Posterior vena cava (tissue), 2 donors: ENCODE results near the gene IFIT3. TPM values are rescaled to one million over a fixed set of nuclear protein-coding genes. Genes with fewer than 3 reads are reported as not detected.
"Not testable (repeated sequence)": the region's sequence is repeated elsewhere in the genome, so short reads cannot be mapped to it uniquely, and the experiment has no call there.

Source experiments
- DNase-seq: peaks from one replicate; pipeline ENCODE4 v3.0.0-alpha.2; 2020; ENCODE audit warnings: low spot score
- intact Hi-C, 2 donors: fragments of 100-400 bp; cut with DNase I; formaldehyde crosslinking; loops; one replicate each; pipeline versions ENCODE4 v1.14.1 to v1.14.2; 2022 to 2023
- total RNA-seq, 2 donors: library from RNA; stranded (reverse); fragmentation: NEBNext Ultra II Directional; extraction: Animal tissue kit (Norgen Biotek cat#: 25700); gene quantifications; one replicate each; pipeline ENCODE4 v1.2.1, GENCODE V29; 2021
- donor health status: DM: yes; HTN: yes; CAD: no.
- donor health status: DM: yes; HTN: yes; CAD: no.

The IFIT3 gene
- total RNA-seq, 2 donors from 2014 or later, result 10.5 to 17.0 TPM

DNA sequence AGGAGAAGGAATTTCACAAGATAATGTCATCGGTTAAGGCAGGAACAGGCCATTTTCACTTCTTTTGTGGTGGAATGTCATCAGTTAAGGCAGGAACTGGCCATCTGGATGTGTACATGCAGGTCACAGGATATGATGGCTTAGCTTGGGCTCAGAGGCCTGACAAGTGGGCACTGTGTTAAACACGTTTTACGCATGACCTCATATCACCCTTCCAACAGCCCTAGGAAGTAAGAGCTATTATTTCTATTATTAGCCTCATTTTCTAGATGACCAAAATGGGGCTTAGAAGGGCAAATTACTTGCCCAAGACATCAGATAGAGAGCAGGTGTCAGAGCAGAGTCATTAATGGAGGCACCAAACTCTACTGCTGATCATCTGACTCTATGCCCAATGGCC lies 2.2 kb downstream of the IFIT3 start:
- intact Hi-C loops, DNase-seq: not testable (repeated sequence)

DNA sequence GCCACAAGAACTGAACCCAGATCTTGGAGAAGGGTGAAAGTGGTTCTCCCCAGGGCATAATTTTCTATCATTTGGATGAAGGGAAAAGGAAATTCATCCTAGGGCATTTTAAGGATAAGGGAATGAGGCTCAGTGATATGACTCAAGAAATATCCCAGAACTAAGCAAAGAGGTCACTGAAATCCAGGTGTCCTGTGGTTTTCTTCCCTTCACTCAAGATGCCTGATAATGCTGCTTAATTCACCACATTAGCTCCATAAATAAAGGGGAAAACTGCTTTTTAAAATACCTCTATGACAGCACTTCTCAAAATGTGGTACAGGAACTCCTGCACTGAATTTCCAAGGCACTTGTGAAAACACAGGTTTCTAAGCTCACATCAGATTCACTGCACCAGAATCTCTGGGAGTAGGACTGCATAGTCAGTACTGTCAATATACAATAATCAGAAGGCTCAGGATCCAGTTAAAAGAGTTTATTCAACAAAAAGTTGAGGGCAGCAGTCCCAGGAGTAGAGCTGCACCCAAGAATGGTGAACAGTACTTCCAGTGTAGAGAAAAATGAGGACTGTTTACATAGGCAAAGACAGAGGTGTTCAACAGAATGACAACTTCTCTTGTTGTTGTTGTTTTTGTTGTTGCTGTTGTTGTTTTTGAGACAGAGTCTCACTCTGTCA lies 2.9 kb downstream of the IFIT3 start:
- intact Hi-C loops, result no loop called here

DNA sequence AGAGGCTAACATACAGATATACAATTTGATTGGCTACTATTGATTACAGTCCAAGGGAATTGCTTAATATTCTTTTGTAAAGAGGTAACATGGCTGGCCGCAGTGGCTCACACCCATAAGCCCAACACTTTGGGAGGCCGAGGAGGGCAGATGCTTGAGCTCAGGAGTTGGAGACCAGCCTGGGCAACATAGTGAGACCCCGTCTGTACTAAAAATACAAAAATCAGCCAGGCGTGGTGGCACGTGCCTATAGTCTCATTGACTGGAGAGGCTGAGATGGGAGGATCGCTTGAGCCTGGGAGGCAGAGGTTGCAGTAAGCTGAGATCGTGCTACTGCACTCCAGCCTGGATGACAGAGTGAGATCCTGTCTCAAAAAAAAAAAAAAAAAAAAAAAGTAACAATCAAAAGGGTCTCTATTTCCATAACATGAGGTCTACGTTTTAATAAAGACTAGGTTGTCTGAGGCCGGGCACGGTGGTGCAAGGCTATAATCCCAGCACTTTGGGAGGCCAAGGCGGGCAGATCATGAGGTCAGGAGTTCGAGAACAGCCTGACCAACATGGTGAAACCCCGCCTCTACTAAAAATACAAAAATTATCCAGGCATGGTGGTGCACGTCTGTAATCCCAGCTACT lies 3.8 kb downstream of the IFIT3 start:
- intact Hi-C loops, DNase-seq: not testable (repeated sequence)

More for the DNA sequence above, 2.9 kb downstream of the IFIT3 start:
- DNase-seq, result no peak

GRCh38 chr10:89332123-89332633 lies 4.4 kb downstream of the IFIT3 start:
- intact Hi-C loops, result no loop called here
- DNase-seq, result no peak

DNA sequence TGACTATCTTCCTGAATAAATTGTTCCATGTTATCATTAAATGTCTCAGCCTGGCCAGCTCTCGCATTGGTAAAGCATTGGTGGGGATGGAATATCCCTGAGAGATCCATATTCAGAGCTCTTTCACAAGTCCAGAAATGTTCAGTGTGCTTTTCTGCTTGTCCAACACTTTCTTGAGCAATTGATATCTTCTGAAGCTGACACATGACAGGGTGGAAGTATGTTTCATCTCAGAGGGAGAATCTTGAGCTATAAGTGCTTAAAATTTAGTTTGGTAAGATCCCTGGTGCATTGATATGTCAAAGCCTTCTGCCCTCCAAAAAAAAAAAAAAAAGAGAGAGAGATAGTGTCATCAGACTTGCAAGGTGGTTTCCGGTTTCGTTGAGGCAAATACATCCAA lies 7.4 kb downstream of the IFIT3 start:
- intact Hi-C loops, result no loop called here
- no peak for DNase-seq

DNA sequence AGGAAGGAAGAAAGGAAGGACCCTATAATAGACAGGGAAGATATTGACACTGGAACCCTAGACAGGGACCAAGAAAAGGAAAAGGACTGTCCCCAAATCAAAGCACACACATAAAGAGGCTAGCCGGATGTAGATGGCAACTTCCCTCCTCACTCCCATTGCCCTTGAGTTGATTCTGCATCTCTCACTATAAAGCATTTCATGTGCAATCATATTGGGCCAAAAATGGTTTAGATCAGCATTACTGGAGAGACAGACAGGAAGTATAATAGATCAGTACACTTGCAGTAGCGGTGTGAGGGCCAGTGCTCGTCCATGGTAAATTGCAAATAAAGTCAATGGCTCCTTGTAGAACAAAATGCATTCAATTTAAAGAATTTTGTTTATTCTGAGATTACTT lies 8.4 kb downstream of the IFIT3 start:
- no peak for DNase-seq
- intact Hi-C loops, result no loop called here

DNA sequence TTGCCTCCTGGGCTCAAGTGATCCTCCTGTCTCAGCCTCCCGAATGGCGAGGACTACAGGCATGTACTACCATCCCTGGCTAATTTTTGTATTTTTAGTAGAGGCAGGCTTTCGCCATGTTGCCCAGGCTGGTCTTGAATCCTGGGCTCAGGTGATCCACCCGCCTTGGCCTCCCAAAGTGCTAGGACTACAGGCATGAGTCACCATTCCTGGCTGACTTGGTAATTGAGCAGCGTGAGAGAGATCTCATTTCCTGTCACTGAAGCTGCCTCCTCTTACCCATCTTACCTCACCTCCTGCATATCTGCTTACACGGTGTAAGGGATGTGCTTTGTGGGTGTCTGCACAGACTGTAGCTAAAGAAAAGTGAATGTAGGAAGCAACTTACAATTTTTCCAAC lies 9.7 kb downstream of the IFIT3 start:
- no peak for DNase-seq
- intact Hi-C loops, result no loop called here

DNA sequence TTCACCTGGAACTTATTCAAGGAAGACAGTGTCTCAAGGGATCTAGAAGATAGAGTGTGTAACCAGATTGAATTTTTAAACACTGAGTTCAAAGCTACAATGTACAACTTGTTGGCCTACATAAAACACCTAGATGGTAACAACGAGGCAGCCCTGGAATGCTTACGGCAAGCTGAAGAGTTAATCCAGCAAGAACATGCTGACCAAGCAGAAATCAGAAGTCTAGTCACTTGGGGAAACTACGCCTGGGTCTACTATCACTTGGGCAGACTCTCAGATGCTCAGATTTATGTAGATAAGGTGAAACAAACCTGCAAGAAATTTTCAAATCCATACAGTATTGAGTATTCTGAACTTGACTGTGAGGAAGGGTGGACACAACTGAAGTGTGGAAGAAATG lies 10.9 kb downstream of the IFIT3 start:
- no peak for DNase-seq
- intact Hi-C loops, result no loop called here

DNA sequence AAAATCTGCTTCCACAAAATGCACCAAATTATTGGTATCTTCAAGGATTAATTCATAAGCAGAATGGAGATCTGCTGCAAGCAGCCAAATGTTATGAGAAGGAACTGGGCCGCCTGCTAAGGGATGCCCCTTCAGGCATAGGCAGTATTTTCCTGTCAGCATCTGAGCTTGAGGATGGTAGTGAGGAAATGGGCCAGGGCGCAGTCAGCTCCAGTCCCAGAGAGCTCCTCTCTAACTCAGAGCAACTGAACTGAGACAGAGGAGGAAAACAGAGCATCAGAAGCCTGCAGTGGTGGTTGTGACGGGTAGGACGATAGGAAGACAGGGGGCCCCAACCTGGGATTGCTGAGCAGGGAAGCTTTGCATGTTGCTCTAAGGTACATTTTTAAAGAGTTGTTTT lies 12.1 kb downstream of the IFIT3 start:
- DNase-seq, result no peak
- intact Hi-C loops, result no loop called here

DNA sequence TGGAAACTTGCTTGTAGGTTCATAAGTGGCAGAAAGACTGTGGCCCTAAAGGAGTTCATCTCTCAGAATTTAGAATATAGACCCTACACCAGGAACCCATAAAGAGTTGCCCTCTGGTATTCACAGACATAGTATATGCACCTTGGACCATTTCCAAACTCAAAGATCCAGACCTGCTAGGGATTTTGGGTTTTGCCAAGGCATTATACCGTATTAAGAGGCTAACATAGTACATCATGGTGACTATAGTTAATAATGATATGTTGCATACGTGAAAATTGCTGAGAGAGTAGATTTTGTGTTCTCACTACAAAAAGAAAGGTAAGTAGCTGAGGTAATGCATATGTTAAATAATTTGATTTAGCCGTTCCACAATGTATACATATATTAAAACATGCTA lies 13.9 kb downstream of the IFIT3 start:
- DNase-seq, result no peak

GRCh38 chr10:89342206-89342958 lies 14.6 kb downstream of the IFIT3 start:
- DNase-seq, result peak; percentile 92
- intact Hi-C loops, result no loop called here

More for the DNA sequence above, 13.9 kb downstream of the IFIT3 start:
- intact Hi-C loops, result no loop called here

- no peak for DNase-seq
- intact Hi-C loops, result no loop called here
Measured at GRCh38 chr10:89343089-89343767, 15.4 kb downstream of the IFIT3 start.

- intact Hi-C loops, result no loop called here
Measured at GRCh38 chr10:89344156-89344555, 16.4 kb downstream of the IFIT3 start.

GRCh38 chr10:89345367-89346000 lies 17.7 kb downstream of the IFIT3 start:
- DNase-seq, result no peak
- intact Hi-C loops, result no loop called here

More at GRCh38 chr10:89344156-89344555, 16.4 kb downstream of the IFIT3 start:
- no peak for DNase-seq

GRCh38 chr10:89346405-89347254 lies 18.8 kb downstream of the IFIT3 start:
- no peak for DNase-seq
- intact Hi-C loops, result no loop called here

DNA sequence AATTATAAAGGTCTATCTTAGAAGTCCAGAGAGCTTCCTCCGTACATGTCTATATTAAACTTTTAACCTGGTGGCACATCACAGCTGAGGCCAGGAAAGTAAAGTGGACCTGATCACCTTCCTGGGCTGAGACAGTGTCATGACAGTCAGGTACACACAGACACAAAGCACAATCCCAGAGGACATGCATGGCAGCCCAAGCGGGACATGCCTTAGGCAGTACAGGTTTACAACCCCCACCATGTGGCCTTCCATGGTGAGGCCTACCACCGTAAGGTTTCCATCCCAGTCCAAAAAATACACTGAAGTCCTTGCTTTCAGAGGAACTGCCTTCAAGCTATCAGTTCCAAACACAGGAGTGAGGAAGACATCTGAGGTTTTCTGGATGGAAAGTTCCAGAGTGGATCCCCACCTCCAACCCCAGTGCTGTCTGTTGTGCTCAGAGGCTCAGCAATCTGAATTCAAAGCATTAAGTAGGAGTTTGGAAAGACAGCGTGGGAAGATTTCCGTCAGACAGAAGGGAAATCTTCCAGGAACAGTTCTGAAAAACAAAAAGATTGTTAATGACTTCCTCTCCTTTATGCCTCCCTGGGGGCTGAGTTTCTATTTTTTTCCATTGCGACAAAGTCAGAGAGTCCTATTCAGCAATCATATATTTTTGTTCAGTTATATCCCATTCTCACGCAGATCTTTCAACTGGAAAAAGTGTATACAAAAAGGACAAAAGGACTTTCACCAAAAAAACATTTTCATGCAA lies 20.1 kb downstream of the IFIT3 start:
- intact Hi-C loops, result no loop called here
- DNase-seq, result no peak

- intact Hi-C loops, result no loop called here
- no peak for DNase-seq
Measured at GRCh38 chr10:89348481-89348880, 20.7 kb downstream of the IFIT3 start.

- intact Hi-C loops, result no loop called here
- DNase-seq, result no peak
Measured at GRCh38 chr10:89348975-89349374, 21.2 kb downstream of the IFIT3 start.
